ENCODE measurements around the gene MLLT1. TPM values are rescaled to one million over a fixed set of nuclear protein-coding genes. Genes with fewer than 3 reads are reported as not detected.

MLLT1 gene
- total RNA-seq, 1 experiment from 2014 or later, result 55.0 TPM

- no peak for TF ChIP-seq YY1 (IDR thresholded peaks at IDR 0.05; ENCODE audit: extremely low read depth, insufficient replicate concordance, low read depth, low read length)
- no peak for TF ChIP-seq EGR1 (IDR thresholded peaks at IDR 0.05; ENCODE audit: low read depth)
- TF ChIP-seq ZFX (IDR thresholded peaks at IDR 0.05), result no peak
- no peak for TF ChIP-seq SIN3A (IDR thresholded peaks at IDR 0.05; ENCODE audit: low read depth)
Measured at GRCh38 chr19:6211632-6212402, 68.0 kb downstream of the MLLT1 start (continued).

GRCh38 chr19:6210721-6211600, 68.8 kb downstream of the MLLT1 start:
- Histone ChIP-seq H3K27me3 (ENCODE audit: insufficient read depth, low read length) (no peaks in the 10 kb centered on the region), H4K20me1 (ENCODE audit: insufficient read depth) (no peaks in the 10 kb centered on the region), H3K9me3 (ENCODE audit: control insufficient read depth in 1 of 2, insufficient read depth in 1 of 2, low read depth in 1 of 2, low read length in 2 of 2) (no peaks in the 10 kb centered on the region), H2AFZ (ENCODE audit: low read depth, low read length, poor library complexity, severe bottlenecking) (no peak overlapping the region), H3K4me1 (ENCODE audit: control insufficient read depth in 1 of 2, insufficient read depth in 2 of 2, low read length in 2 of 2) (no peaks in the 10 kb centered on the region), H3K9me2 (ENCODE audit: insufficient read depth) (no peaks in the 10 kb centered on the region), H3K4me3 (replicated peaks in 1 of 2; ENCODE audit: low read depth in 1 of 2, low read length in 2 of 2) (no peak overlapping the region), H3K9ac (ENCODE audit: low read length) (no peak overlapping the region), H3K36me3 (ENCODE audit: control insufficient read depth in 1 of 2, insufficient read depth in 2 of 2, low read length in 2 of 2) (no peaks in the 10 kb centered on the region; a peak in 1 of 4 replicates), H3K27ac (ENCODE audit: low read depth, low read length) (no peak overlapping the region), H3K79me2 (ENCODE audit: insufficient read depth, low read length) (no peaks in the 10 kb centered on the region), H3K4me2 (ENCODE audit: low read length) (no peak overlapping the region)
- intact Hi-C loops (cut with micrococcal nuclease), result no loop called here
- RAD21 ChIA-PET (ENCODE audit: low non-redundant PET in 1 of 2, low total read pairs in 2 of 2, uncharacterized antibody in 2 of 2, unreplicated experiment in 2 of 2), result interaction anchor here in 1 of 2 experiments (0.6 kb wide), 1 partner anchor 56 kb away, joined by 3 read pairs; no protein-coding TSS in a partner anchor
- POLR2A ChIA-PET, result no interaction called here
- CTCF ChIA-PET, result no interaction called here
- TSS peak; percentile 70 for BruUV-seq (replicated peaks)
- DNase-seq (ENCODE audit: low read depth, low spot score) (no peak), ATAC-seq (no peak)
- no peak for TF ChIP-seq ZNF274 (IDR thresholded peaks at IDR 0.05; ENCODE audit: low read depth, low read length)
- TF ChIP-seq CTCF (IDR thresholded peaks at IDR 0.05 in 2 of 3, conservative IDR thresholded peaks at IDR 0.05 in 1 of 3; ENCODE audit: borderline replicate concordance in 1 of 3, insufficient read depth in 1 of 3, low read depth in 2 of 3, low read length in 2 of 3), result no peak
- TF ChIP-seq POLR2A (IDR thresholded peaks at IDR 0.05; ENCODE audit: borderline replicate concordance, extremely low read depth, insufficient read depth, insufficient read length), result no peak
- no peak for TF ChIP-seq YY1 (IDR thresholded peaks at IDR 0.05; ENCODE audit: extremely low read depth, insufficient replicate concordance, low read depth, low read length)
- TF ChIP-seq EZH2phosphoT487 (IDR thresholded peaks at IDR 0.05; ENCODE audit: borderline replicate concordance), result no peak
- TF ChIP-seq SIN3A (IDR thresholded peaks at IDR 0.05; ENCODE audit: low read depth), result no peak
- TF ChIP-seq JUND (IDR thresholded peaks at IDR 0.05), result no peak
- no peak for TF ChIP-seq SP1 (IDR thresholded peaks at IDR 0.05; ENCODE audit: low read depth)
- no peak for TF ChIP-seq REST (IDR thresholded peaks at IDR 0.05; ENCODE audit: low read depth)
- TF ChIP-seq CBX3 (IDR thresholded peaks at IDR 0.05; ENCODE audit: low read depth), result no peak
- TF ChIP-seq SRF (IDR thresholded peaks at IDR 0.05; ENCODE audit: low read depth), result no peak
- TF ChIP-seq CEBPB (IDR thresholded peaks at IDR 0.05; ENCODE audit: low read depth), result no peak
- TF ChIP-seq EGR1 (IDR thresholded peaks at IDR 0.05; ENCODE audit: low read depth), result no peak
- TF ChIP-seq RAD21 (IDR thresholded peaks at IDR 0.05; ENCODE audit: low read depth), result no peak
- no peak for TF ChIP-seq FOSL1 (IDR thresholded peaks at IDR 0.05; ENCODE audit: low read depth)
